22Rv1 (cell line): Measurements from ENCODE around the gene RTN4RL1.

Experiments used
- H3K27ac ChIP-seq: fragments of 450-650 bp; 2 replicates; pipeline ENCODE4 v1.5.1; 2017
- CTCF ChIP-seq: fragments of 450-650 bp; IDR thresholded peaks from 2 replicates; pipeline ENCODE4 v1.5.1; 2017; ENCODE audit warnings: mild to moderate bottlenecking
- ZFX ChIP-seq: fragments of 450-650 bp; IDR thresholded peaks from 2 replicates; pipeline ENCODE4 v1.6.1; 2017; ENCODE audit warnings: antibody characterized with exemption, borderline replicate concordance

RTN4RL1 gene

GRCh38 chr17:2002767-2003329 is 22.3 kb downstream of the RTN4RL1 start:
- no peak for TF ChIP-seq ZFX
- peak overlapping the region; percentile 27; the same call in 1 of the 2 replicates for H3K27ac ChIP-seq

DNA sequence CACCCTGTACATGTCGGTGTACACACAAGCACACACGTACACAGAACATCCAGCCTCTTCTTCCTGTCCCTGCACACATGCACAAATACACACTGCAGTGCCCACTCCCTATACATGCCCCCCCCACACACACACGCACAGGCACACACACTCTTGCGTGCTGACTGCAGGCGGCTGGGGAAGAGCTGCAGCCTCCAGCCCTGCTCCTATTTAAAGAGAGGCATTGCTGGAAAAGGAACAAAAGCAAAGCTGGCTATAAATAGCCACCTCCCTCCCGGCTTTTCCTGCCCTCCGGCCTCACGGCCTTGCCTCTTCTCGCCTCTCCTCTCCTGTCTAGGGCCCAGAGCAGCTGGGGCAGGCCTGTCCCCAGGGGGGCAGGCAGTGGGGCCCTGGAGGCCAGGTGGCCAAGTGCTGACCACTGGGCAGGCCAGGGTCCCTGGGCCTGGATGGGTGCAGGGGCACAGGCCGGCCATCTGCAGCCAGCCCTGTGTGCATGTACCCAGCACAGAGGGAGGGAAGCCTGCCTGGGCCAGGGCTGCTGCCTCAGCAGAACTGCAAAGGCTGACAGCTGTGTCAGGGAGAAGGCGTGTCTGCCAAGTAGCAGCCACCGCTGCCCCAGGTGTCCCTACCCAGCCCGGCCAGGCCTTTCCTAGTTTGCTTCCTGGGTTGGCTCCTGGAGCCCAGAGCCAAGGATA is 25.4 kb downstream of the RTN4RL1 start:
- H3K27ac ChIP-seq: peak overlapping the region; percentile 98
- TF ChIP-seq CTCF (no peak), ZFX (no peak)

GRCh38 chr17:1997927-1998742 is 27.0 kb downstream of the RTN4RL1 start:
- TF ChIP-seq ZFX: no peak
- no peak for TF ChIP-seq CTCF
- peak overlapping the region; percentile 98 for H3K27ac ChIP-seq

DNA sequence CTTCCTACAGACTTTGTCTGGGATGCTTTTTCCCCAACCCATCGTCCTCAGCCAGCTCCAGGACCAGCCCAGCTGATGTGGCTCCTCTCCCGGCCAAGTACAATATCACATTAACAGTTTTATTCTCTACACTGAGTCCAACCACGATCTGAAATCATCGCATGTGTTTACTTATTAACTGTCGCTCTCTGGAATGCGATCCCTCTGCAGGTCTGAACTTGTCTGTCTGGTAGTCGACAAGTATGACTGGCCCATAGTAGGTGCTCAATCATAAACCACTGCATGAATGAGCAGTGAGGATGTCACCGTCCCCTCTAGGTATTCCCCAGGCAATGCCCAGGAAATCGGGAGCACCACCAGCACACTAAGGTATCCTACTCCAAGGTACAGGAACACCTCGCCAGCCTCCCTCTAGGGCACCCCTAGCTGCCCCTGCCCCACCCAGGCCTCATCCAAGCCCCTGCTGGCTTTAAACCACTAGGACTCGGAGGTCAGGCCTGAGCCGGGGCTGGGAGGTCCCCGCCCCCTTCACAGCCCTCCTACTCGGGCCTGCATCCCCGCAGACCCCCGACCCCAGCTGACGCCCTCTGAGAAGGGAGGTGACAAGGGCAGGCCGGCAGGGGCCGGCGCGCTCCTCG is 27.7 kb downstream of the RTN4RL1 start:
- TF ChIP-seq ZFX (no peak), CTCF (no peak)
- H3K27ac ChIP-seq: peak overlapping the region; percentile 98

- TF ChIP-seq ZFX (no peak), CTCF (no peak)
- H3K27ac ChIP-seq: peak overlapping the region; percentile 98
Measured at GRCh38 chr17:1996800-1997288, 28.3 kb downstream of the RTN4RL1 start.

GRCh38 chr17:1995907-1996799 is 29.0 kb downstream of the RTN4RL1 start:
- H3K27ac ChIP-seq: peak overlapping the region; percentile 98
- TF ChIP-seq CTCF (no peak), ZFX (no peak)

GRCh38 chr17:1995321-1995892 is 29.7 kb downstream of the RTN4RL1 start:
- no peak overlapping the region; the same call in 1 of the 2 replicates for H3K27ac ChIP-seq
- no peak for TF ChIP-seq CTCF
- no peak for TF ChIP-seq ZFX
